HG03095 (cell line): ENCODE data around the gene RC3H1.
"Not testable (repeated sequence)": the region's sequence is repeated elsewhere in the genome, so short reads cannot be mapped to it uniquely, and the experiment has no call there.

Experiments
- ATAC-seq: cut with Tn5 transposase; IDR thresholded peaks from one replicate; pipeline ENCODE4 v1.9.1; 2021; ENCODE audit warnings: moderate library complexity; ENCODE audit not compliant: unreplicated experiment

The RC3H1 gene

GRCh38 chr1:174022976-174023277 lies 770 bp upstream of the RC3H1 start:
- ATAC-seq: no peak

- peak; percentile 37 for ATAC-seq
These were observed 522 bp downstream of the RC3H1 start for GRCh38 chr1:174021591-174022079.

- no peak for ATAC-seq
These were observed 3.6 kb downstream of the RC3H1 start for GRCh38 chr1:174018565-174018964.

GRCh38 chr1:174017231-174017970 lies 4.8 kb downstream of the RC3H1 start:
- ATAC-seq: no peak

GRCh38 chr1:174013864-174014418 lies 8.2 kb downstream of the RC3H1 start:
- no peak for ATAC-seq

GRCh38 chr1:174008979-174009378 lies 13.2 kb downstream of the RC3H1 start:
- no peak for ATAC-seq

- no peak for ATAC-seq
These were observed 13.9 kb downstream of the RC3H1 start for GRCh38 chr1:174008269-174008668.

- ATAC-seq: no peak
These were observed 14.3 kb downstream of the RC3H1 start for GRCh38 chr1:174007851-174008250.

GRCh38 chr1:174005032-174005431 lies 17.1 kb downstream of the RC3H1 start:
- peak; percentile 91 for ATAC-seq

- no peak for ATAC-seq
These were observed 18.3 kb downstream of the RC3H1 start for GRCh38 chr1:174003867-174004266.

GRCh38 chr1:174001573-174001972 lies 20.6 kb downstream of the RC3H1 start:
- ATAC-seq: no peak

GRCh38 chr1:174000371-174000770 lies 21.8 kb downstream of the RC3H1 start:
- no peak for ATAC-seq

GRCh38 chr1:173997791-173998190 lies 24.4 kb downstream of the RC3H1 start:
- ATAC-seq: no peak

GRCh38 chr1:173996995-173997394 lies 25.2 kb downstream of the RC3H1 start:
- no peak for ATAC-seq

GRCh38 chr1:173995475-173995874 lies 26.7 kb downstream of the RC3H1 start:
- no peak for ATAC-seq

GRCh38 chr1:173993948-173994347 lies 28.2 kb downstream of the RC3H1 start:
- not testable (repeated sequence) for ATAC-seq

GRCh38 chr1:173988068-173988467 lies 34.1 kb downstream of the RC3H1 start:
- ATAC-seq: no peak

GRCh38 chr1:173986951-173987350 lies 35.2 kb downstream of the RC3H1 start:
- no peak for ATAC-seq

- no peak for ATAC-seq
These were observed 51.9 kb downstream of the RC3H1 start for GRCh38 chr1:173970252-173970651.

- ATAC-seq: not testable (repeated sequence)
These were observed 56.3 kb downstream of the RC3H1 start for GRCh38 chr1:173965896-173966295.

- ATAC-seq: no peak
These were observed 58.7 kb downstream of the RC3H1 start for GRCh38 chr1:173963477-173963876.

GRCh38 chr1:173960625-173961024 lies 61.5 kb downstream of the RC3H1 start:
- no peak for ATAC-seq

- no peak for ATAC-seq
These were observed 68.0 kb downstream of the RC3H1 start for GRCh38 chr1:173954179-173954578.
